ENCODE data around the gene CPOX. TPM values are rescaled to one million over a fixed set of nuclear protein-coding genes. Genes with fewer than 3 reads are reported as not detected.

CPOX gene
- total RNA-seq, 1 donor from 2014 or later: 22.1 TPM

- DNase-seq (ENCODE audit: low read depth): peak; percentile 65
Observed at GRCh38 chr3:98536456-98537017, 56.9 kb downstream of the CPOX start.

GRCh38 chr3:98534734-98535133, 58.7 kb downstream of the CPOX start:
- DNase-seq (ENCODE audit: low read depth): no peak

GRCh38 chr3:98534168-98534567, 59.2 kb downstream of the CPOX start:
- DNase-seq (ENCODE audit: low read depth): no peak

DNA sequence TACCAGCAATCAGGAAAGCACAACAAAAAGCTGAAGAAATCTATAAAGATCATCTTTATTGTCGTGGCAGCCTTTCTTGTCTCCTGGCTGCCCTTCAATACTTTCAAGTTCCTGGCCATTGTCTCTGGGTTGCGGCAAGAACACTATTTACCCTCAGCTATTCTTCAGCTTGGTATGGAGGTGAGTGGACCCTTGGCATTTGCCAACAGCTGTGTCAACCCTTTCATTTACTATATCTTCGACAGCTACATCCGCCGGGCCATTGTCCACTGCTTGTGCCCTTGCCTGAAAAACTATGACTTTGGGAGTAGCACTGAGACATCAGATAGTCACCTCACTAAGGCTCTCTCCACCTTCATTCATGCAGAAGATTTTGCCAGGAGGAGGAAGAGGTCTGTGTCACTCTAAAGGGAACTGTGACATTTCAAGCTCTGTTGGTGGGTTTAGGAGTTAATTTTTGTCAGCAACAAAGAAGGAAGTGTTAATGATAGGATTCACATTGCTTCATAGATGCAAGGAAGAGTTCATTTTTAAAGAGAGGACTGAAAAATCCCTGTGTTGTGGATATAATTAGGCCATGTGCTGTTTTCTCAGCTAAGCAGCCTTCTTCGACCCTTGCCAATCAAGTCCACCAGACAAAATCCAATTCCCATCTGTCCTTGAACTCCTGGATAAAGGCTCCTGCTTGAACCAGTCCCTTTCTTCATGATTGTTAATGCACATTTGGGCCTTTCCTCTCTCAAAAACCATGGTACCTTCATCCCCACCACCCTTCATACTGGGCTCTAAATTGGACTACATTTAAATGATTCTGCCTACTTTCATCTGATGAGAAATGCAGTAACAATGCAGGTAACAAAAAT, 60.5 kb downstream of the CPOX start:
- DNase-seq (ENCODE audit: low read depth): no peak

GRCh38 chr3:98532275-98532637, 61.2 kb downstream of the CPOX start:
- no peak for DNase-seq (ENCODE audit: low read depth)

DNA sequence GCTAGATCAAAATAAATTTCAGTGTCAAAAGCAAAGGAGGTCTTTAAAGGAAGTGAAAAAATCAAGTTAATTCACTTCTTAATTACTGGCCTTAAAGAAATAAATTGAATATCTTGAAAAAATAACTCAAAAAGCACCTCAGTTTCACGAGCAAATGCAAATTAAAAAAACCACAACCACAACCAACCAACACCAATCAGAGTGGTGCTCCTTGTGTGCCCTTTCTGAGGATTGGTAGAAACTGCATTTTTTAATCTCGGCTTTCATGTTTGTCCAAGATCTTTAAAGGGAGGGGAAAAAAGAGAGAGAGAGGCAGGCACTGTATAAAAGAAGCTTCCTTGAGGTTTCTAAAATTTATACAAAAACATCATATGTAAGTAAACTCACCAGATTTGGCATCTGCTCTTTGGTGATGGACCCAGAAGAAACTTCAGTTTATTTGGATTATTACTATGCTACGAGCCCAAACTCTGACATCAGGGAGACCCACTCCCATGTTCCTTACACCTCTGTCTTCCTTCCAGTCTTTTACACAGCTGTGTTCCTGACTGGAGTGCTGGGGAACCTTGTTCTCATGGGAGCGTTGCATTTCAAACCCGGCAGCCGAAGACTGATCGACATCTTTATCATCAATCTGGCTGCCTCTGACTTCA, 61.7 kb downstream of the CPOX start, which contains the start of gene GPR15:
Gene GPR15 (plus strand): TSS at position 357 of the 653 bp plus-strand sequence. CDS start 56 bp downstream, at position 413.
- no peak for DNase-seq (ENCODE audit: low read depth)

GRCh38 chr3:98530676-98531075, 62.7 kb downstream of the CPOX start:
- no peak for DNase-seq (ENCODE audit: low read depth)

GRCh38 chr3:98529856-98530459, 63.5 kb downstream of the CPOX start:
- no peak for DNase-seq (ENCODE audit: low read depth)

Other genes starting within 250 kb of the CPOX start
- not detected in 2 replicates for gene OR5K4, start 239.8 kb downstream of the CPOX start, total RNA-seq
- not detected in 2 replicates for gene OR5K3, start 202.9 kb downstream of the CPOX start, total RNA-seq
- gene OR5K1, start 130.4 kb downstream of the CPOX start, total RNA-seq: not detected in 2 replicates
- not detected in 2 replicates for gene OR5K2, start 95.9 kb downstream of the CPOX start, total RNA-seq
- 160 and 180 TPM in 2 replicates for gene CLDND1, start 70.7 kb downstream of the CPOX start, total RNA-seq
- not detected in 2 replicates for gene GPR15, start 61.6 kb downstream of the CPOX start, total RNA-seq
- 1.4 and 3.1 TPM in 2 replicates for gene ST3GAL6, start 169.7 kb upstream of the CPOX start, total RNA-seq

All from renal cortical epithelial cell (primary cell).